Measurements from ENCODE around the gene DUSP2. TPM values are rescaled to one million over a fixed set of nuclear protein-coding genes. Genes with fewer than 3 reads are reported as not detected.
A peak's percentile ranks its signal among the peaks of the same experiment; 100 is the strongest.

Gene DUSP2
- total RNA-seq, 1 donor = 3.3 TPM

DNA sequence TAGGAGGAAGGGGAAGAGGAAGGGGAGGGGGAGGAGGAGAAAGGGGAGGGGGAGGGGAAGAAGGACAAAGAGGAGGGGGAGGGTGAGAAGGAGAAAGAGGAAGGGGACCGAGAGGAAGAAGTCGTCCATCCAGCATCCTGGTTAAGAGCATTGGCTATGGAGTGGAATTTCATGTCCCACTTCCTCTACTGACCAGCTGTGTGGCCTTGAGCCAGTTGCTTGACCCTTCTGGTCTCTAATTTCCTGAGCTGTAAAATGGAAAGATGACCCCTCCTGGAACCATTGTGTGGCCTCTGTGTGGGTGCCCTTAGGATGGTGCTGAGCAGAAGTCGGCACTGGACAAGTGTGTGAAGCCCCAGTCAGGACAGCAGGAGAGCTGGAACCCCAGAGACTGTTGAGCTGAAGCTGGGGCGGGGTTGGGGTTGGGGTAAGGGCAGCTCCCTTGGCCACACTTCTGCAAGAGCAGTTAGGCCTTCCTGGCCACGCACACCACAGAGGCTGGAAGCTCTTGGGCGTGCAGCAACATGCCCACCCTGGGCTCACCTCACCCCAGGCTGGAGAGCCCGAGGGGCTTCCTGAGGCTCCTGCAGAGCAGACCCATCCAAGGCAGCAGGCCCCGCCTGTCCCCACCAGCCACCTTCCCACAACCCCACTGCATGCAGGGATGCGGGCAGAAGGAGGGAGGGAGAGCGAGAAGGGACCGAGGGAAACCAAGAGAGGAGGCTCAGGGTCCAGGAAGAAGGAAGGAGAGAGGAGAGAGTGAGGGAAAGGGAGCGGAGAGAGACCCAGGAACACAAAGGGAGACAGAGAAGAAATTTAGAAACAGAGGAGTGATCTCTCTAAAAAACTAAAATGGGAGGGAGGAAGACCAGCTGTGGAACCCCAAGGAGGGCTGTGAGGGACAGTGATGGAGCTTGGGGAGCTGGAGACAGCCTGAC is 45.1 kb downstream of the DUSP2 start:
- H3K4me2 ChIP-seq (ENCODE audit: insufficient read depth, low read length) = no peak overlapping the region

DNA sequence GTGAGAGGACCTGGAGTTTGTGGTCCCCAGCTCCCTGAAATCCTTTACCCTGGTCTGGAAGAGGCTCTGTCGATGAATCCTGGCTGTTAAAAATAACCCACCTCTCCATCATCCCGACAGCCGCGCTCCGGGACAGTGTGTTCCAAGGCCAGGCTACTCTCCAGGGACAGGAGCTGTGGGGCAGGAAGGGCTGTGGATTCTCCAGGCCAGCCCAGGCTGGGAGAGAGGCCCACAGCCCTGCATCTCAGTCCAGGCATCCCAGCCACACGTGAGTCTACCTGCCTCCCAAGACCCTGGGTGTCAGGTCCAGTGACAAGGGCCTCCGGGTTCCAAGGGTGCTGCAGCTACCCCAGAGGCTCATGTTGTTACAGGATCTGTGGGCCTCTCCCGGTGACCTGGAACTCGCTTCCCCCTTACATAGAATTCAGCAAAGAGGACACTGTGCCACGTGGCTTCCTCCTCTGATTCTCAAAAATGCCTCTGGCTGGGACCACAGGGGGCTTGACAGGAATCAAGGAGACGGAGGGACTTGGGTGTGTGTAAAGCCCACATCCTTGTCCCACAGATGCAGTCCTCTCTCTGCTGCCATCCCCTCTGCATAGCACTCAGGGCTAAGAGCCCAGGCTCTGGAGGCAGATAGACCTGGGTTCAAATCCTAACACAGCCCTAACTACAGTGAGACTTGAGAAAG is 46.2 kb downstream of the DUSP2 start:
- no peak overlapping the region for H3K27ac ChIP-seq (ENCODE audit: low read depth, low read length)
- no peaks in the 10 kb centered on the region for H3K9me3 ChIP-seq (ENCODE audit: low read depth, low read length)
- peaks cover 6% of the 10 kb centered on the region for H3K27me3 ChIP-seq (ENCODE audit: insufficient read depth, low read length)
- no peaks in the 10 kb centered on the region for H3K4me1 ChIP-seq (ENCODE audit: insufficient read depth, low read length)
- H3K4me2 ChIP-seq (ENCODE audit: insufficient read depth, low read length) = no peak overlapping the region
- no peaks in the 10 kb centered on the region for H3K36me3 ChIP-seq (ENCODE audit: insufficient read depth, low read length)
- peak; percentile 60 for DNase-seq (ENCODE audit: insufficient read length, low spot score, missing footprints)
- TF ChIP-seq, protein P1, sequence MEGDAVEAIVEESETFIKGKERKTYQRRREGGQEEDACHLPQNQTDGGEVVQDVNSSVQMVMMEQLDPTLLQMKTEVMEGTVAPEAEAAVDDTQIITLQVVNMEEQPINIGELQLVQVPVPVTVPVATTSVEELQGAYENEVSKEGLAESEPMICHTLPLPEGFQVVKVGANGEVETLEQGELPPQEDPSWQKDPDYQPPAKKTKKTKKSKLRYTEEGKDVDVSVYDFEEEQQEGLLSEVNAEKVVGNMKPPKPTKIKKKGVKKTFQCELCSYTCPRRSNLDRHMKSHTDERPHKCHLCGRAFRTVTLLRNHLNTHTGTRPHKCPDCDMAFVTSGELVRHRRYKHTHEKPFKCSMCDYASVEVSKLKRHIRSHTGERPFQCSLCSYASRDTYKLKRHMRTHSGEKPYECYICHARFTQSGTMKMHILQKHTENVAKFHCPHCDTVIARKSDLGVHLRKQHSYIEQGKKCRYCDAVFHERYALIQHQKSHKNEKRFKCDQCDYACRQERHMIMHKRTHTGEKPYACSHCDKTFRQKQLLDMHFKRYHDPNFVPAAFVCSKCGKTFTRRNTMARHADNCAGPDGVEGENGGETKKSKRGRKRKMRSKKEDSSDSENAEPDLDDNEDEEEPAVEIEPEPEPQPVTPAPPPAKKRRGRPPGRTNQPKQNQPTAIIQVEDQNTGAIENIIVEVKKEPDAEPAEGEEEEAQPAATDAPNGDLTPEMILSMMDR (IDR thresholded peaks at IDR 0.05; ENCODE audit: extremely low read depth, low read depth, low read length) = no peak
- no peaks in the 10 kb centered on the region for H3K79me2 ChIP-seq (ENCODE audit: insufficient read depth, low read length)
- no peak overlapping the region for H2AFZ ChIP-seq (ENCODE audit: low read length)
- H3K4me3 ChIP-seq (ENCODE audit: insufficient read depth, low read length) = no peak overlapping the region
- no peaks in the 10 kb centered on the region for H4K20me1 ChIP-seq (ENCODE audit: insufficient read depth, low read length)

More for the DNA sequence above, 45.1 kb downstream of the DUSP2 start:
- peak; percentile 60 for DNase-seq (ENCODE audit: insufficient read length, low spot score, missing footprints)
- H3K4me1 ChIP-seq (ENCODE audit: insufficient read depth, low read length) = no peaks in the 10 kb centered on the region
- no peak overlapping the region for H3K4me3 ChIP-seq (ENCODE audit: insufficient read depth, low read length)
- H3K36me3 ChIP-seq (ENCODE audit: insufficient read depth, low read length) = no peaks in the 10 kb centered on the region
- H3K9me3 ChIP-seq (ENCODE audit: low read depth, low read length) = peaks cover under 1% of the 10 kb centered on the region
- H2AFZ ChIP-seq (ENCODE audit: low read length) = no peak overlapping the region
- H3K79me2 ChIP-seq (ENCODE audit: insufficient read depth, low read length) = no peaks in the 10 kb centered on the region
- H3K27me3 ChIP-seq (ENCODE audit: insufficient read depth, low read length) = peaks cover 2% of the 10 kb centered on the region
- TF ChIP-seq, protein P1 (IDR thresholded peaks at IDR 0.05; ENCODE audit: extremely low read depth, low read depth, low read length) = no peak
- no peak overlapping the region for H3K27ac ChIP-seq (ENCODE audit: low read depth, low read length)
- no peaks in the 10 kb centered on the region for H4K20me1 ChIP-seq (ENCODE audit: insufficient read depth, low read length)

GRCh38 chr2:96097951-96098823 is 47.1 kb downstream of the DUSP2 start:
- Histone ChIP-seq H3K27me3 (ENCODE audit: insufficient read depth, low read length) (peaks cover 14% of the 10 kb centered on the region), H3K79me2 (ENCODE audit: insufficient read depth, low read length) (no peaks in the 10 kb centered on the region), H3K36me3 (ENCODE audit: insufficient read depth, low read length) (no peaks in the 10 kb centered on the region), H3K4me1 (ENCODE audit: insufficient read depth, low read length) (no peaks in the 10 kb centered on the region), H2AFZ (ENCODE audit: low read length) (no peak overlapping the region), H4K20me1 (ENCODE audit: insufficient read depth, low read length) (no peaks in the 10 kb centered on the region), H3K4me3 (ENCODE audit: insufficient read depth, low read length) (no peak overlapping the region), H3K4me2 (ENCODE audit: insufficient read depth, low read length) (no peak overlapping the region), H3K9me3 (ENCODE audit: low read depth, low read length) (no peaks in the 10 kb centered on the region), H3K27ac (ENCODE audit: low read depth, low read length) (no peak overlapping the region)
- peak; percentile 32 for DNase-seq (ENCODE audit: insufficient read length, low spot score, missing footprints)
- TF ChIP-seq, protein P1 (IDR thresholded peaks at IDR 0.05; ENCODE audit: extremely low read depth, low read depth, low read length) = no peak

All from osteoblast (primary cell).